WTC11 (cell line): ENCODE results near the gene CLHC1. TPM values are rescaled to one million over a fixed set of nuclear protein-coding genes. Genes with fewer than 3 reads are reported as not detected.

Experiments used
- ATAC-seq: fragments of 200-7000 bp; cut with Tn5 transposase; 2 replicates; pipeline ENCODE4 v1.10.0; 2021; ENCODE audit warnings: mild to moderate bottlenecking, moderate library complexity
- CTCF ChIA-PET: fragments of 300-600 bp; sonication (Branson Sonifier 250); formaldehyde crosslinking; loops from one replicate; lab custom pipeline; 2021; ENCODE audit warnings: antibody characterized with exemption; lab: Charles Lee
- POLR2A ChIA-PET: fragments of 350-600 bp; sonication (Branson Sonifier 250); formaldehyde crosslinking; loops from one replicate; lab custom pipeline; 2021; ENCODE audit warnings: antibody characterized with exemption; lab: Charles Lee
- DNase-seq: peaks from one replicate; pipeline ENCODE4 v3.0.0; 2021; ENCODE audit warnings: low spot score
- H3K27ac Mint-ChIP-seq: 2 replicates; pipeline ENCODE4 v1.8.0; 2021; ENCODE audit warnings: mixed read lengths
- H3K27me3 Mint-ChIP-seq: 2 replicates; pipeline ENCODE4 v1.8.0; 2021; ENCODE audit warnings: low read depth, mild to moderate bottlenecking, moderate library complexity, mixed read lengths
- H3K36me3 Mint-ChIP-seq: 2 replicates; pipeline ENCODE4 v1.8.0; 2021; ENCODE audit warnings: mixed read lengths
- H3K4me1 Mint-ChIP-seq: 2 replicates; pipeline ENCODE4 v1.8.0; 2022; ENCODE audit warnings: mixed read lengths
- H3K4me3 Mint-ChIP-seq: 2 replicates; pipeline ENCODE4 v1.8.0; 2021; ENCODE audit warnings: mild to moderate bottlenecking, moderate library complexity, mixed read lengths
- H3K9me3 Mint-ChIP-seq: 2 replicates; pipeline ENCODE4 v1.8.0; 2021; ENCODE audit warnings: mixed read lengths
- AFF4 ChIP-seq: sonication (generic); formaldehyde crosslinking; IDR thresholded peaks from 2 replicates; pipeline ENCODE4 v1.8.1; 2023; ENCODE audit warnings: mild to moderate bottlenecking, missing genetic modification reagents, borderline replicate concordance
- CDX4 ChIP-seq: fragments of 250-450 bp; sonication (Bioruptor Pico); IDR thresholded peaks from 2 replicates; pipeline ENCODE4 v1.9.0; 2021; ENCODE audit warnings: moderate library complexity, mild to moderate bottlenecking, inconsistent platforms, borderline replicate concordance
- EMX1 ChIP-seq: fragments of 250-450 bp; sonication (Bioruptor Pico); IDR thresholded peaks from 2 replicates; pipeline ENCODE4 v1.8.0; 2021; ENCODE audit warnings: mild to moderate bottlenecking
- ERG ChIP-seq: fragments of 250-450 bp; sonication (Bioruptor Pico); IDR thresholded peaks from 2 replicates; pipeline ENCODE4 v1.8.0; 2021; ENCODE audit warnings: mild to moderate bottlenecking
- ETV6 ChIP-seq: sonication (generic); formaldehyde crosslinking; IDR thresholded peaks from 2 replicates; pipeline ENCODE4 v1.8.1; 2022; ENCODE audit warnings: mild to moderate bottlenecking, missing genetic modification reagents
- FOXJ3 ChIP-seq: sonication (generic); formaldehyde crosslinking; IDR thresholded peaks from 2 replicates; pipeline ENCODE4 v1.9.0; 2021; ENCODE audit warnings: missing genetic modification reagents, mild to moderate bottlenecking, borderline replicate concordance
- GRHL2 ChIP-seq: fragments of 250-450 bp; sonication (Bioruptor Pico); IDR thresholded peaks from 2 replicates; pipeline ENCODE4 v1.8.0; 2022; ENCODE audit warnings: mild to moderate bottlenecking, moderate library complexity; ENCODE audit not compliant: insufficient replicate concordance, severe bottlenecking
- HMGA2 ChIP-seq: fragments of 250-450 bp; sonication (Bioruptor Pico); IDR thresholded peaks from 2 replicates; pipeline ENCODE4 v1.4.0; 2021; ENCODE audit warnings: mild to moderate bottlenecking, moderate library complexity
- IRF2 ChIP-seq: sonication (generic); formaldehyde crosslinking; IDR thresholded peaks from 2 replicates; pipeline ENCODE4 v1.8.0; 2022; ENCODE audit warnings: low read depth, missing genetic modification reagents, borderline replicate concordance
- KAT7 ChIP-seq: sonication (generic); formaldehyde crosslinking; IDR thresholded peaks from 2 replicates; pipeline ENCODE4 v1.8.1; 2023; ENCODE audit warnings: missing genetic modification reagents, mild to moderate bottlenecking, borderline replicate concordance
- NR1H2 ChIP-seq: sonication (generic); formaldehyde crosslinking; IDR thresholded peaks from 2 replicates; pipeline ENCODE4 v1.9.0; 2021; ENCODE audit warnings: mild to moderate bottlenecking, moderate library complexity, missing genetic modification reagents
- NR2C2 ChIP-seq: sonication (generic); formaldehyde crosslinking; IDR thresholded peaks from 2 replicates; pipeline ENCODE4 v1.8.0; 2022; ENCODE audit warnings: mild to moderate bottlenecking, missing genetic modification reagents
- RORB ChIP-seq: fragments of 250-450 bp; sonication (Bioruptor Pico); IDR thresholded peaks from 2 replicates; pipeline ENCODE4 v1.9.0; 2021; ENCODE audit warnings: mild to moderate bottlenecking
- TCF7 ChIP-seq: sonication (generic); formaldehyde crosslinking; IDR thresholded peaks from 2 replicates; pipeline ENCODE4 v1.8.0; 2022; ENCODE audit warnings: mild to moderate bottlenecking, low read depth, missing genetic modification reagents, moderate library complexity
- TEAD1 ChIP-seq: sonication (generic); formaldehyde crosslinking; IDR thresholded peaks from 2 replicates; pipeline ENCODE4 v1.8.0; 2022; ENCODE audit warnings: mild to moderate bottlenecking, missing genetic modification reagents
- TEAD4 ChIP-seq: sonication (generic); formaldehyde crosslinking; IDR thresholded peaks from 2 replicates; pipeline ENCODE4 v1.8.0; 2022; ENCODE audit warnings: mild to moderate bottlenecking, missing genetic modification reagents
- ZNF138 ChIP-seq: sonication (generic); formaldehyde crosslinking; conservative IDR thresholded peaks from 2 replicates; pipeline ENCODE4 v1.8.1; 2022; ENCODE audit warnings: mild to moderate bottlenecking, moderate library complexity, missing genetic modification reagents
- ZNF219 ChIP-seq: sonication (generic); formaldehyde crosslinking; IDR thresholded peaks from 2 replicates; pipeline ENCODE4 v1.8.0; 2023; ENCODE audit warnings: missing genetic modification reagents, mild to moderate bottlenecking, borderline replicate concordance
- ZNF263 ChIP-seq: sonication (generic); formaldehyde crosslinking; IDR thresholded peaks from 2 replicates; pipeline ENCODE4 v1.8.1; 2022; ENCODE audit warnings: low read depth, mild to moderate bottlenecking, moderate library complexity, missing genetic modification reagents
- ZNF396 ChIP-seq: fragments of 250-450 bp; sonication (Bioruptor Pico); IDR thresholded peaks from 2 replicates; pipeline ENCODE4 v1.8.0; 2021; ENCODE audit warnings: mild to moderate bottlenecking, moderate library complexity, borderline replicate concordance
- ZNF512 ChIP-seq: sonication (generic); formaldehyde crosslinking; IDR thresholded peaks from 2 replicates; pipeline ENCODE4 v1.8.1; 2022; ENCODE audit warnings: missing genetic modification reagents, borderline replicate concordance
- total RNA-seq: library from RNA; stranded (reverse); gene quantifications from 3 replicates; pipeline ENCODE4 v1.2.3, GENCODE V29; 2021
- TF ChIP-seq, protein P1 (sequence below): sonication (generic); formaldehyde crosslinking; IDR thresholded peaks from 2 replicates; pipeline ENCODE4 v1.8.0; 2022; ENCODE audit warnings: mild to moderate bottlenecking, missing genetic modification reagents
- TF ChIP-seq, protein P2 (sequence below): fragments of 250-450 bp; sonication (Bioruptor Pico); IDR thresholded peaks from 2 replicates; pipeline ENCODE4 v1.9.0; 2021; ENCODE audit warnings: mild to moderate bottlenecking, borderline replicate concordance
- TF ChIP-seq, protein P3 (sequence below): fragments of 250-450 bp; sonication (Bioruptor Pico); IDR thresholded peaks from 2 replicates; pipeline ENCODE4 v2.1.2; 2022; ENCODE audit warnings: mild to moderate bottlenecking, moderate library complexity

CLHC1 gene
- total RNA-seq, 1 experiment from 2014 or later: 7.5 TPM

GRCh38 chr2:55169915-55170314, 62.2 kb downstream of the CLHC1 start (continued):
- TF ChIP-seq ZNF512: no peak
- no peak for TF ChIP-seq ERG (CRISPR knock-in tag)
- no peak for TF ChIP-seq NR2C2 (CRISPR knock-in tag)
- no peak for TF ChIP-seq IRF2 (CRISPR knock-in tag)
- no peak for TF ChIP-seq AFF4
- TF ChIP-seq HMGA2 (CRISPR knock-in tag): no peak
- no peak for TF ChIP-seq TEAD4 (CRISPR knock-in tag)
- TF ChIP-seq, protein P1, sequence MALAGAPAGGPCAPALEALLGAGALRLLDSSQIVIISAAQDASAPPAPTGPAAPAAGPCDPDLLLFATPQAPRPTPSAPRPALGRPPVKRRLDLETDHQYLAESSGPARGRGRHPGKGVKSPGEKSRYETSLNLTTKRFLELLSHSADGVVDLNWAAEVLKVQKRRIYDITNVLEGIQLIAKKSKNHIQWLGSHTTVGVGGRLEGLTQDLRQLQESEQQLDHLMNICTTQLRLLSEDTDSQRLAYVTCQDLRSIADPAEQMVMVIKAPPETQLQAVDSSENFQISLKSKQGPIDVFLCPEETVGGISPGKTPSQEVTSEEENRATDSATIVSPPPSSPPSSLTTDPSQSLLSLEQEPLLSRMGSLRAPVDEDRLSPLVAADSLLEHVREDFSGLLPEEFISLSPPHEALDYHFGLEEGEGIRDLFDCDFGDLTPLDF (CRISPR knock-in tag): no peak
- no peak for TF ChIP-seq RORB (CRISPR knock-in tag)
- no peak for TF ChIP-seq FOXJ3 (CRISPR knock-in tag)
- TF ChIP-seq GRHL2: no peak
- no peak for TF ChIP-seq ZNF138 (CRISPR knock-in tag)
- TF ChIP-seq, all 79 proteins: peak for 0

DNA sequence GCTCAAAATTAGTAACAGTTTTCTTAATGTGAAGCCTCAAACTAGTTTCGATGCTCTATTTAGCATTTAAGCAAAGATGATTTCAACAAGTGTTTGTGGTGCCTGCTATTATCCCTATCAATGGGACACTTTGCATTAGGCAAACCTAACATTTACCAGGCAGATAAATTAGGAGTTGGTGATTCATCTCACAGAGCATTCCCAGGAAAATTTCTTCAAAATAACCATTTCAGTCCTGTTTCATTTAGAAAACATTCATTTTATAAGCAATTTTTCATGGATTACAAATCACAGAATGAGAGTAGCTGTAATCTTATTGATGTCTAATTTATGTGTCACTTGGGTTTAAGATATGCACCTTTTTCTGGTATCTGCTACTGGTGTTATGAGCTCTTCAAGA, 62.7 kb downstream of the CLHC1 start:
- no peak overlapping the region for H3K27ac Mint-ChIP-seq
- H3K36me3 Mint-ChIP-seq: no peaks in the 10 kb centered on the region
- no peaks in the 10 kb centered on the region for H3K9me3 Mint-ChIP-seq
- DNase-seq: no peak
- no peaks in the 10 kb centered on the region for H3K27me3 Mint-ChIP-seq
- H3K4me3 Mint-ChIP-seq: no peak overlapping the region
- no peak for ATAC-seq
- POLR2A ChIA-PET: no interaction called here
- CTCF ChIA-PET: interaction anchor here (4.2 kb wide), 1 partner anchor 269 kb away, joined by 16 read pairs; no protein-coding TSS in a partner anchor
- peaks cover 24% of the 10 kb centered on the region for H3K4me1 Mint-ChIP-seq
- TF ChIP-seq ZNF396: no peak
- TF ChIP-seq ETV6: no peak
- no peak for TF ChIP-seq NR1H2 (CRISPR knock-in tag)
- TF ChIP-seq ZNF263 (CRISPR knock-in tag): no peak
- TF ChIP-seq TEAD1 (CRISPR knock-in tag): no peak
- TF ChIP-seq, protein P2, sequence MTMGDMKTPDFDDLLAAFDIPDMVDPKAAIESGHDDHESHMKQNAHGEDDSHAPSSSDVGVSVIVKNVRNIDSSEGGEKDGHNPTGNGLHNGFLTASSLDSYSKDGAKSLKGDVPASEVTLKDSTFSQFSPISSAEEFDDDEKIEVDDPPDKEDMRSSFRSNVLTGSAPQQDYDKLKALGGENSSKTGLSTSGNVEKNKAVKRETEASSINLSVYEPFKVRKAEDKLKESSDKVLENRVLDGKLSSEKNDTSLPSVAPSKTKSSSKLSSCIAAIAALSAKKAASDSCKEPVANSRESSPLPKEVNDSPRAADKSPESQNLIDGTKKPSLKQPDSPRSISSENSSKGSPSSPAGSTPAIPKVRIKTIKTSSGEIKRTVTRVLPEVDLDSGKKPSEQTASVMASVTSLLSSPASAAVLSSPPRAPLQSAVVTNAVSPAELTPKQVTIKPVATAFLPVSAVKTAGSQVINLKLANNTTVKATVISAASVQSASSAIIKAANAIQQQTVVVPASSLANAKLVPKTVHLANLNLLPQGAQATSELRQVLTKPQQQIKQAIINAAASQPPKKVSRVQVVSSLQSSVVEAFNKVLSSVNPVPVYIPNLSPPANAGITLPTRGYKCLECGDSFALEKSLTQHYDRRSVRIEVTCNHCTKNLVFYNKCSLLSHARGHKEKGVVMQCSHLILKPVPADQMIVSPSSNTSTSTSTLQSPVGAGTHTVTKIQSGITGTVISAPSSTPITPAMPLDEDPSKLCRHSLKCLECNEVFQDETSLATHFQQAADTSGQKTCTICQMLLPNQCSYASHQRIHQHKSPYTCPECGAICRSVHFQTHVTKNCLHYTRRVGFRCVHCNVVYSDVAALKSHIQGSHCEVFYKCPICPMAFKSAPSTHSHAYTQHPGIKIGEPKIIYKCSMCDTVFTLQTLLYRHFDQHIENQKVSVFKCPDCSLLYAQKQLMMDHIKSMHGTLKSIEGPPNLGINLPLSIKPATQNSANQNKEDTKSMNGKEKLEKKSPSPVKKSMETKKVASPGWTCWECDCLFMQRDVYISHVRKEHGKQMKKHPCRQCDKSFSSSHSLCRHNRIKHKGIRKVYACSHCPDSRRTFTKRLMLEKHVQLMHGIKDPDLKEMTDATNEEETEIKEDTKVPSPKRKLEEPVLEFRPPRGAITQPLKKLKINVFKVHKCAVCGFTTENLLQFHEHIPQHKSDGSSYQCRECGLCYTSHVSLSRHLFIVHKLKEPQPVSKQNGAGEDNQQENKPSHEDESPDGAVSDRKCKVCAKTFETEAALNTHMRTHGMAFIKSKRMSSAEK (CRISPR knock-in tag): no peak
- TF ChIP-seq TCF7: no peak
- TF ChIP-seq, protein P3, sequence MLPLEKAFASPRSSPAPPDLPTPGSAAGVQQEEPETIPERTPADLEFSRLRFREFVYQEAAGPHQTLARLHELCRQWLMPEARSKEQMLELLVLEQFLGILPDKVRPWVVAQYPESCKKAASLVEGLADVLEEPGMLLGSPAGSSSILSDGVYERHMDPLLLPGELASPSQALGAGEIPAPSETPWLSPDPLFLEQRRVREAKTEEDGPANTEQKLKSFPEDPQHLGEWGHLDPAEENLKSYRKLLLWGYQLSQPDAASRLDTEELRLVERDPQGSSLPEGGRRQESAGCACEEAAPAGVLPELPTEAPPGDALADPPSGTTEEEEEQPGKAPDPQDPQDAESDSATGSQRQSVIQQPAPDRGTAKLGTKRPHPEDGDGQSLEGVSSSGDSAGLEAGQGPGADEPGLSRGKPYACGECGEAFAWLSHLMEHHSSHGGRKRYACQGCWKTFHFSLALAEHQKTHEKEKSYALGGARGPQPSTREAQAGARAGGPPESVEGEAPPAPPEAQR (CRISPR knock-in tag): no peak
- TF ChIP-seq EMX1 (CRISPR knock-in tag): no peak
- TF ChIP-seq ZNF219: no peak
- TF ChIP-seq CDX4 (CRISPR knock-in tag): no peak
- TF ChIP-seq KAT7 (CRISPR knock-in tag): no peak
